Loucy (cell line): ENCODE results near the gene HERC2.

ENCODE experiments used
- EZH2phosphoT487 ChIP-seq: fragments of 200-600 bp; IDR thresholded peaks from 2 replicates; pipeline ENCODE4 v1.6.1; 2018; ENCODE audit warnings: antibody characterized with exemption, mild to moderate bottlenecking, moderate library complexity, borderline replicate concordance
- TF ChIP-seq, protein P1 (sequence below): fragments of 200-600 bp; sonication (generic); conservative IDR thresholded peaks from 2 replicates; pipeline ENCODE4 v1.5.1; 2014; ENCODE audit warnings: mild to moderate bottlenecking, antibody characterized with exemption, low read length

DNA sequence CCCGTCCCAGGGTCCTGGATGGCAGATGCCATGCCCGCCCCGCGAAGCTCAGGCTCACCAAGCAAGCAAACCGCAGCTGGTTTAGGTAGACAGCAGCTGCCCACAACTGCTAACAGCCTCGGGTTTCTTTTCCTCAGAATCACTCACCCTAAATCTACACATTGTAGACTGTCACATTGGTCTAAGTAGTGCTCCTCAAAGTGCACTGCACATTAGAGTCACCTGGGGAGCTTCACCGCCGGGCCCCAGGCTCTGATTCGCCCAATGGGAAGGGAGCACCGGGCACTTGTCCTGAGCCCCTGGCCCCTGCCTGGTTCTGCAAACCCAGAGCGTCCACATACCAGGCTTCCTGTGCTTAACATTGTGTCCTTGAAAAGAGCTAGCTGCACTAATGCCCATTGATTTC is 223.6 kb downstream of the HERC2 start:
- TF ChIP-seq EZH2phosphoT487, result no peak
- TF ChIP-seq, protein P1, sequence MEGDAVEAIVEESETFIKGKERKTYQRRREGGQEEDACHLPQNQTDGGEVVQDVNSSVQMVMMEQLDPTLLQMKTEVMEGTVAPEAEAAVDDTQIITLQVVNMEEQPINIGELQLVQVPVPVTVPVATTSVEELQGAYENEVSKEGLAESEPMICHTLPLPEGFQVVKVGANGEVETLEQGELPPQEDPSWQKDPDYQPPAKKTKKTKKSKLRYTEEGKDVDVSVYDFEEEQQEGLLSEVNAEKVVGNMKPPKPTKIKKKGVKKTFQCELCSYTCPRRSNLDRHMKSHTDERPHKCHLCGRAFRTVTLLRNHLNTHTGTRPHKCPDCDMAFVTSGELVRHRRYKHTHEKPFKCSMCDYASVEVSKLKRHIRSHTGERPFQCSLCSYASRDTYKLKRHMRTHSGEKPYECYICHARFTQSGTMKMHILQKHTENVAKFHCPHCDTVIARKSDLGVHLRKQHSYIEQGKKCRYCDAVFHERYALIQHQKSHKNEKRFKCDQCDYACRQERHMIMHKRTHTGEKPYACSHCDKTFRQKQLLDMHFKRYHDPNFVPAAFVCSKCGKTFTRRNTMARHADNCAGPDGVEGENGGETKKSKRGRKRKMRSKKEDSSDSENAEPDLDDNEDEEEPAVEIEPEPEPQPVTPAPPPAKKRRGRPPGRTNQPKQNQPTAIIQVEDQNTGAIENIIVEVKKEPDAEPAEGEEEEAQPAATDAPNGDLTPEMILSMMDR, result no peak
